ENCODE measurements around the gene SH2D5.
A peak's percentile ranks its signal among the peaks of the same experiment; 100 is the strongest.

Gene SH2D5

GRCh38 chr1:20742671-20743070, 10.2 kb upstream of the SH2D5 start:
- Histone ChIP-seq H3K27me3 (ENCODE audit: control insufficient read depth, insufficient read depth, low read length) (no peaks in the 10 kb centered on the region), H3K4me1 (no peaks in the 10 kb centered on the region), H3K4me3 (ENCODE audit: low read depth, low read length) (no peak overlapping the region), H3K9ac (no peak overlapping the region), H3K9me3 (ENCODE audit: control insufficient read depth, low read length) (no peaks in the 10 kb centered on the region), H3K79me2 (no peaks in the 10 kb centered on the region), H3K27ac (no peak overlapping the region), H2AFZ (no peak overlapping the region), H3K36me3 (ENCODE audit: control insufficient read depth, insufficient read depth, low read length) (no peaks in the 10 kb centered on the region), H3K4me2 (ENCODE audit: low read length) (no peak overlapping the region)
- TF ChIP-seq, protein P1, sequence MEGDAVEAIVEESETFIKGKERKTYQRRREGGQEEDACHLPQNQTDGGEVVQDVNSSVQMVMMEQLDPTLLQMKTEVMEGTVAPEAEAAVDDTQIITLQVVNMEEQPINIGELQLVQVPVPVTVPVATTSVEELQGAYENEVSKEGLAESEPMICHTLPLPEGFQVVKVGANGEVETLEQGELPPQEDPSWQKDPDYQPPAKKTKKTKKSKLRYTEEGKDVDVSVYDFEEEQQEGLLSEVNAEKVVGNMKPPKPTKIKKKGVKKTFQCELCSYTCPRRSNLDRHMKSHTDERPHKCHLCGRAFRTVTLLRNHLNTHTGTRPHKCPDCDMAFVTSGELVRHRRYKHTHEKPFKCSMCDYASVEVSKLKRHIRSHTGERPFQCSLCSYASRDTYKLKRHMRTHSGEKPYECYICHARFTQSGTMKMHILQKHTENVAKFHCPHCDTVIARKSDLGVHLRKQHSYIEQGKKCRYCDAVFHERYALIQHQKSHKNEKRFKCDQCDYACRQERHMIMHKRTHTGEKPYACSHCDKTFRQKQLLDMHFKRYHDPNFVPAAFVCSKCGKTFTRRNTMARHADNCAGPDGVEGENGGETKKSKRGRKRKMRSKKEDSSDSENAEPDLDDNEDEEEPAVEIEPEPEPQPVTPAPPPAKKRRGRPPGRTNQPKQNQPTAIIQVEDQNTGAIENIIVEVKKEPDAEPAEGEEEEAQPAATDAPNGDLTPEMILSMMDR (IDR thresholded peaks at IDR 0.05), result no peak

- H3K4me1 ChIP-seq, result no peaks in the 10 kb centered on the region
- TF ChIP-seq, protein P1 (IDR thresholded peaks at IDR 0.05), result no peak
- no peak overlapping the region for H3K4me3 ChIP-seq (ENCODE audit: low read depth, low read length)
Measured at GRCh38 chr1:20740781-20741180, 8.3 kb upstream of the SH2D5 start.

DNA sequence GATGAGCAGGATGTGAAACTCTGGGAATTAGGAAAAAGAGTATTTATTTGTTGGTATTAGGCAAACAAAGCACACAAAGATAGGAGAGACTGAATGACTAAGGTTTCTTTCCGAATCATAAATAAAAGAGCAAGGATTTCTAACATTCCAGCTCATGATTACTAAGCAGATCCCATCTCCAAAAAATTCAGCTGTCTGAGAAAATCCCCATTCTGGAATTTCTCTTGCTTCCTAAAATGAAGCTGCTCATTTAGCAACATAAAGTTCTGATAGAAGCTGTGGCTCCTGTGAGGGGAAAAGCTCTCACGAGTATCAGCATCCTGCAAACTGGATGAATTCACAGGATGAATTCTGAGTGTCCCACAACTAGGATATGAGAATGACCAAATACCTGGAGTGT, 6.7 kb upstream of the SH2D5 start:
- Histone ChIP-seq H3K27me3 (ENCODE audit: control insufficient read depth, insufficient read depth, low read length) (no peaks in the 10 kb centered on the region), H3K4me2 (ENCODE audit: low read length) (no peak overlapping the region), H3K27ac (no peak overlapping the region), H3K9ac (no peak overlapping the region), H3K9me3 (ENCODE audit: control insufficient read depth, low read length) (no peaks in the 10 kb centered on the region), H3K4me3 (ENCODE audit: low read depth, low read length) (no peak overlapping the region), H2AFZ (no peak overlapping the region), H3K4me1 (no peaks in the 10 kb centered on the region), H3K36me3 (ENCODE audit: control insufficient read depth, insufficient read depth, low read length) (no peaks in the 10 kb centered on the region), H3K79me2 (no peaks in the 10 kb centered on the region)
- TF ChIP-seq, protein P1 (IDR thresholded peaks at IDR 0.05), result no peak

More at GRCh38 chr1:20740781-20741180, 8.3 kb upstream of the SH2D5 start:
- Histone ChIP-seq H3K36me3 (ENCODE audit: control insufficient read depth, insufficient read depth, low read length) (no peaks in the 10 kb centered on the region), H3K9me3 (ENCODE audit: control insufficient read depth, low read length) (no peaks in the 10 kb centered on the region), H2AFZ (no peak overlapping the region), H3K27ac (no peak overlapping the region), H3K9ac (no peak overlapping the region), H3K27me3 (ENCODE audit: control insufficient read depth, insufficient read depth, low read length) (no peaks in the 10 kb centered on the region), H3K79me2 (no peaks in the 10 kb centered on the region), H3K4me2 (ENCODE audit: low read length) (no peak overlapping the region)

- H3K4me2 ChIP-seq (ENCODE audit: low read length), result no peak overlapping the region
- H3K9me3 ChIP-seq (ENCODE audit: control insufficient read depth, low read length), result no peaks in the 10 kb centered on the region
- H3K27me3 ChIP-seq (ENCODE audit: control insufficient read depth, insufficient read depth, low read length), result no peaks in the 10 kb centered on the region
- H3K4me3 ChIP-seq (ENCODE audit: low read depth, low read length), result no peak overlapping the region
- no peaks in the 10 kb centered on the region for H3K4me1 ChIP-seq
- no peak overlapping the region for H3K9ac ChIP-seq
- no peak overlapping the region for H2AFZ ChIP-seq
- no peak overlapping the region for H3K27ac ChIP-seq
- H3K36me3 ChIP-seq (ENCODE audit: control insufficient read depth, insufficient read depth, low read length), result no peaks in the 10 kb centered on the region
- H3K79me2 ChIP-seq, result no peaks in the 10 kb centered on the region
- TF ChIP-seq, protein P1 (IDR thresholded peaks at IDR 0.05), result no peak
Measured at GRCh38 chr1:20735581-20736111, 3.1 kb upstream of the SH2D5 start.

DNA sequence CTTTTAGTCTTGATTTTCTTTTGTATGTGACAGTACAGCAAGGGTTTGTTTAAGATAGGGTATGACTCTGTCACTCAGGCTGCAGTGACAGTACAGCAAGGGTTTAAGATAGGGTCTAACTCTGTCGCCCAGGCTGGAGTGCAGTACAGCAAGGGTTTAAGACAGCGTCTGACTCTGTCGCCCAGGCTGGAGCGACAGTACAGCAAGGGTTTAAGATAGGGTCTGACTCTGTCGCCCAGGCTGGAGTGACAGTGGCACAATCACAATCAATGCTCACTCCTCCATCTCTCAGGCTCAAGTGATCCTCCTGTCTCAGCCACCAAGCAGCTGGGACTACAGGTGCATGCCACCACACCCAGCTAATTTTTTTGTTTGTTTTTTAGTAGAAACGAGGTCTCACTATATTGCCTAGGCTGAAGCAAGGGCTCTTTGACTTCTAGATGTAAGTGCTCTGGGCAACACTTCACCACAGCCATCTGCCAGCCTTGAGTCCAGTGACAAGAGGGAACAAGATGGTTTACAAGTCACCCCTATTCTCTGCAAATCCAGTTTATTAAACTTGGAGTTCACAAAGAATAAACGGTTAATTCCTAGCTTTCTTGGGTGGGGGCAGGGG, 965 bp upstream of the SH2D5 start:
- H3K79me2 ChIP-seq, result no peaks in the 10 kb centered on the region
- H3K27me3 ChIP-seq (ENCODE audit: control insufficient read depth, insufficient read depth, low read length), result no peaks in the 10 kb centered on the region
- no peaks in the 10 kb centered on the region for H3K4me1 ChIP-seq
- H3K4me3 ChIP-seq (ENCODE audit: low read depth, low read length), result peak overlapping the region; percentile 57
- peak overlapping the region; percentile 90 for H3K4me2 ChIP-seq (ENCODE audit: low read length)
- no peak overlapping the region for H3K27ac ChIP-seq
- no peaks in the 10 kb centered on the region for H3K9me3 ChIP-seq (ENCODE audit: control insufficient read depth, low read length)
- H2AFZ ChIP-seq, result peak overlapping the region; percentile 76
- H3K9ac ChIP-seq, result no peak overlapping the region
- no peaks in the 10 kb centered on the region for H3K36me3 ChIP-seq (ENCODE audit: control insufficient read depth, insufficient read depth, low read length)
- TF ChIP-seq, protein P1 (IDR thresholded peaks at IDR 0.05), result no peak

Measured in parathyroid adenoma (tissue), 2 donors.